ENCODE data around the gene PRKD2.

The PRKD2 gene

DNA sequence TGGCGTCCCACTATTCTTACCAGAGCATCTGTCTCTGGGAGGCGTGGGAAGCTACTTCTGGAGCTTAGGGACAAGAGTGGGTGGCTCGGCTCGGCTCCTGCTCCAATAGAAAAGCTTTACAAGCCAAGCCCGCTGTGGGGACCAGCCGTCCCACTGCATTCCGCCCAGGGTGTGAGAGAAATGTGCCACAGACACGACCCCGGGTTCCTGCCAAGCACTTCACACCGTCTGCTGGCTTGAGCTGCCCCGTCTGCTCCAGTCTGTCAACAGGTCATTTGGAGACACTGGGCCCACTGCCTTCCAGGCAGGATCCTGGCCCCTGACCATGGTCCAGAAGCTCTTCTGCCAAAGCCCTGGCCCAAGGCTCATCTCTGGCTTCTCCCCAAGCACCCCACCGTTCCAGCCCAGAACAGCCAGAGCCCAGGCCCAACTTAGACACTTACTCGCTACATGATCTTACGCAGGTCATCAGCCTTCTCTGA lies 22.4 kb upstream of the PRKD2 start:
- H3K27ac ChIP-seq, result peak overlapping the region in 1 of 2 donors; percentile 69

GRCh38 chr19:46737761-46738171 lies 20.9 kb upstream of the PRKD2 start:
- no peak overlapping the region for H3K4me3 ChIP-seq
- TF ChIP-seq CTCF (IDR thresholded peaks at IDR 0.05), result no peak
- DNase-seq (ENCODE audit: low spot score), result no peak
- H3K27ac ChIP-seq, result peak overlapping the region in 1 of 2 donors; percentile 65

More for the DNA sequence above, 22.4 kb upstream of the PRKD2 start:
- no peak for TF ChIP-seq CTCF (IDR thresholded peaks at IDR 0.05)
- no peak overlapping the region for H3K4me3 ChIP-seq
- no peak for DNase-seq (ENCODE audit: low spot score)

DNA sequence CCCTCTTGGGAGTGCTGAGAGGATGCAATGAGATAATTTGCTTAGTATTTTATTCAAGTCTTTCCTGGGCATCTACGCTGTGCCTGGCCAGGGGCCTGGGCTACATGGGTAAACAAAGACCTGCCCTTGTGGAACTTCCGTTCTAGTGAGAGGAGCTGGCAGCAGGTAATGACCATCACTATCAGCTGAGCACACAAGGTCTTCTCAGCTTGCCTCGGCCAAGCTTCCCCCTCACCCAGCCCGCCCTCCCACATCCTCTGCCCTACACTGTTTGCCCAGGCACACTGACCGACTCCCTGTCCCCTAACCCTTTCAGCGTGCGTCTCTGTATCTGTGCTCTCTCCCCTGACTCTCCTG lies 20.4 kb upstream of the PRKD2 start:
- H3K4me3 ChIP-seq, result no peak overlapping the region
- no peak for DNase-seq (ENCODE audit: low spot score)
- peak overlapping the region in 1 of 2 donors; percentile 65 for H3K27ac ChIP-seq
- TF ChIP-seq CTCF (IDR thresholded peaks at IDR 0.05), result no peak

GRCh38 chr19:46736531-46737297 lies 19.8 kb upstream of the PRKD2 start:
- no peak overlapping the region for H3K4me3 ChIP-seq
- H3K27ac ChIP-seq, result peak overlapping the region in 1 of 2 donors; percentile 65
- no peak for TF ChIP-seq CTCF (IDR thresholded peaks at IDR 0.05)
- no peak for DNase-seq (ENCODE audit: low spot score)

GRCh38 chr19:46733690-46734292 lies 16.9 kb upstream of the PRKD2 start:
- H3K27ac ChIP-seq, result peak overlapping the region in 1 of 2 donors; percentile 54
- DNase-seq (ENCODE audit: low spot score), result no peak
- TF ChIP-seq CTCF (IDR thresholded peaks at IDR 0.05), result no peak
- H3K4me3 ChIP-seq, result no peak overlapping the region

GRCh38 chr19:46732966-46733689 lies 16.2 kb upstream of the PRKD2 start:
- no peak for DNase-seq (ENCODE audit: low spot score)
- Histone ChIP-seq H3K4me3 (no peak overlapping the region), H3K27ac (peak overlapping the region in 1 of 2 donors; percentile 52)
- TF ChIP-seq CTCF (IDR thresholded peaks at IDR 0.05), result no peak
